Measurements from ENCODE around the gene RAB11FIP3.
"Not testable (repeated sequence)": the region's sequence is repeated elsewhere in the genome, so short reads cannot be mapped to it uniquely, and the experiment has no call there.

Gene RAB11FIP3

DNA sequence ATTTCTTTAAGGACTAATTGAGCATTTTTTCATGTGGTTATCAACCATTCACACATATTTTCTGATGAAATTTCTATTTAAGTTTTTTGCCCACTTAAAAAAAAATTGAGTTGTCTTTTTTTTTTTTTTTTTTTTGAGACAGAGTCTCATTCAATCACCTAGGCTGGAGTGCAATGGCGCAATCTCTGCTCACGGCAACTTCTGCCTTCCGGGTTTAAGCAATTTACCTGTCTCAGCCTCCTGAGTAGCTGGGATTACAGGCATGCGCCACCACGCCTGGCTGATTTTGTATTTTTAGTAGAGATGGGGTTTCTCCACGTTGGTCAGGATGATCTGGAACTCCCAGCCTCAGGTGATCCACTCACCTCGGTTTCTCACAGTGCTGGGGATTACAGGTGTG, 34.3 kb downstream of the RAB11FIP3 start:
- TF ChIP-seq, protein P1, sequence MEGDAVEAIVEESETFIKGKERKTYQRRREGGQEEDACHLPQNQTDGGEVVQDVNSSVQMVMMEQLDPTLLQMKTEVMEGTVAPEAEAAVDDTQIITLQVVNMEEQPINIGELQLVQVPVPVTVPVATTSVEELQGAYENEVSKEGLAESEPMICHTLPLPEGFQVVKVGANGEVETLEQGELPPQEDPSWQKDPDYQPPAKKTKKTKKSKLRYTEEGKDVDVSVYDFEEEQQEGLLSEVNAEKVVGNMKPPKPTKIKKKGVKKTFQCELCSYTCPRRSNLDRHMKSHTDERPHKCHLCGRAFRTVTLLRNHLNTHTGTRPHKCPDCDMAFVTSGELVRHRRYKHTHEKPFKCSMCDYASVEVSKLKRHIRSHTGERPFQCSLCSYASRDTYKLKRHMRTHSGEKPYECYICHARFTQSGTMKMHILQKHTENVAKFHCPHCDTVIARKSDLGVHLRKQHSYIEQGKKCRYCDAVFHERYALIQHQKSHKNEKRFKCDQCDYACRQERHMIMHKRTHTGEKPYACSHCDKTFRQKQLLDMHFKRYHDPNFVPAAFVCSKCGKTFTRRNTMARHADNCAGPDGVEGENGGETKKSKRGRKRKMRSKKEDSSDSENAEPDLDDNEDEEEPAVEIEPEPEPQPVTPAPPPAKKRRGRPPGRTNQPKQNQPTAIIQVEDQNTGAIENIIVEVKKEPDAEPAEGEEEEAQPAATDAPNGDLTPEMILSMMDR (IDR thresholded peaks at IDR 0.05), result no peak
- no peak overlapping the region for H3K27ac ChIP-seq
- H3K4me1 ChIP-seq (ENCODE audit: control insufficient read depth in 1 of 2, insufficient read depth in 1 of 2, low read depth in 1 of 2, low read length in 1 of 2), result peaks cover 0 to 4% of the 10 kb centered on the region in 2 experiments

DNA sequence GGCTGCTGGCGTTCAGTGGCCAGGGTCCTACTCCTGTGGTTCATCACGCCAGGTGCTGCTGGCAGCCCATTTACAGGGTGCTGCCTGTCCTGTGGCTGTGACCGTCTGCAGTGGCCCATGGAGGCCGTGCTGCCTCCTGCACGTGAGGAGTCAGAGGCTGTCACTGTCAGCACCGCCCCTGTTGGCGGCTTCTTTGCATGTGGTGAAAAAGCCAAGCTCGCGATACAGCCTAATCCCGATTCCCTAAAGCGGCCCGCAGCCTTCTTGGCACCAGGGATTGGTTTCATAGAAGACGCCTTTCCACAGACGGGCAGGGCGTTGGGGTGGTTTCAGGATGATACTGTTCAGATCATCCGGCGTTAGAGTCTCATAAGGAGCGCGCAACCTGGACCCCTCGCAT, 35.3 kb downstream of the RAB11FIP3 start:
- Histone ChIP-seq H3K9me3 (no peaks in the 10 kb centered on the region), H3K4me1 (ENCODE audit: control insufficient read depth in 1 of 2, insufficient read depth in 1 of 2, low read depth in 1 of 2, low read length in 1 of 2) (peaks cover 0 to 4% of the 10 kb centered on the region in 2 experiments), H3K27me3 (no peaks in the 10 kb centered on the region), H3K4me3 (ENCODE audit: low read depth in 1 of 2, low read length in 1 of 2) (no peak overlapping the region), H3K36me3 (no peaks in the 10 kb centered on the region), H3K27ac (no peak overlapping the region)
- TF ChIP-seq, protein P1 (IDR thresholded peaks at IDR 0.05), result no peak

More for the DNA sequence above, 34.3 kb downstream of the RAB11FIP3 start:
- Histone ChIP-seq H3K9me3 (no peaks in the 10 kb centered on the region), H3K4me3 (ENCODE audit: low read depth in 1 of 2, low read length in 1 of 2) (no peak overlapping the region), H3K27me3 (no peaks in the 10 kb centered on the region), H3K36me3 (no peaks in the 10 kb centered on the region)

DNA sequence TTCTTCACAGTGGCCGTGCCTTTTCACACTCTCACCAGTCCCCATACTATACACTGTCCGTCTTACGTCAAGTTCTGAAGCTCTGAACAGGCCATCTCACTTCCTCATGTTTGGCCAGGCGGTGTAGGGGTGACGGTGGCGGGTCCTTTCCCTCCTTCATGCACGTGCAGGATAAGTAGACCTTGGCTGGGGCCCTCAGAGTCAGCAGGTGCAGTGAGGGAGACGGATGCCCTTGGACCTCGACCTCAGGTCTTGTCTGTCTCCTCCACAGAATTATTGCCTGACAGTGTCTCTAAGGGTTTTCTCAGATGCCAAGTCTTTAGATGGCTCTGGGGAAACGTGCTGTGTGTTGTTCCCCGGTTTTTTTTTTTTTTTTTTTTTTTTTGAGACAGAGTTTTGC, 37.6 kb downstream of the RAB11FIP3 start:
- no peaks in the 10 kb centered on the region for H3K36me3 ChIP-seq
- H3K27ac ChIP-seq, result no peak overlapping the region
- H3K4me1 ChIP-seq (ENCODE audit: control insufficient read depth in 1 of 2, insufficient read depth in 1 of 2, low read depth in 1 of 2, low read length in 1 of 2), result peaks cover 0 to 4% of the 10 kb centered on the region in 2 experiments
- H3K4me3 ChIP-seq (ENCODE audit: low read depth in 1 of 2, low read length in 1 of 2), result no peak overlapping the region
- TF ChIP-seq, protein P1 (IDR thresholded peaks at IDR 0.05), result no peak
- no peaks in the 10 kb centered on the region for H3K27me3 ChIP-seq
- H3K9me3 ChIP-seq, result no peaks in the 10 kb centered on the region

DNA sequence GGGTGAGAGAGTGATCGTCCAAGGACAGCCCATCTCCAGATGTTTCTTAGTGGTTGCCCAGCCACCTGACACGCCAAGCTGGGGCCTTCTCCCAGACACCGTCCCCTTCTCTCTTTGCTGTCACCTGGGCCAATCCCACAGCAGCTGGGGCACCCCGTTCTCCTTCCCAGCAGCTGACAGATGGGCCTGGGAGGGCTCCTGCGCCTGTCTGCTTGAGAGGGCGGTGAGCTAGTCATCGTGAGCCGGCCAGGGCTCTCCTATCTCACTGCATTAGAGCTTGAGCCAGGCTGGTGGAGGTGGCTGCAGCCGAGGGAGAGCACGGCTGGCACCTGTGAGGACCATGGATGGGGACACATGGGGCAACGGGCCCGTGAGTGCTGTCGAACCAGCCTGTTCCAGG, 41.2 kb downstream of the RAB11FIP3 start:
- Histone ChIP-seq H3K27ac (no peak overlapping the region), H3K27me3 (no peaks in the 10 kb centered on the region), H3K4me3 (ENCODE audit: low read depth in 1 of 2, low read length in 1 of 2) (no peak overlapping the region), H3K4me1 (ENCODE audit: control insufficient read depth in 1 of 2, insufficient read depth in 1 of 2, low read depth in 1 of 2, low read length in 1 of 2) (peaks cover 0 to 7% of the 10 kb centered on the region in 2 experiments), H3K36me3 (no peaks in the 10 kb centered on the region), H3K9me3 (no peaks in the 10 kb centered on the region)
- TF ChIP-seq, protein P1 (IDR thresholded peaks at IDR 0.05), result no peak

DNA sequence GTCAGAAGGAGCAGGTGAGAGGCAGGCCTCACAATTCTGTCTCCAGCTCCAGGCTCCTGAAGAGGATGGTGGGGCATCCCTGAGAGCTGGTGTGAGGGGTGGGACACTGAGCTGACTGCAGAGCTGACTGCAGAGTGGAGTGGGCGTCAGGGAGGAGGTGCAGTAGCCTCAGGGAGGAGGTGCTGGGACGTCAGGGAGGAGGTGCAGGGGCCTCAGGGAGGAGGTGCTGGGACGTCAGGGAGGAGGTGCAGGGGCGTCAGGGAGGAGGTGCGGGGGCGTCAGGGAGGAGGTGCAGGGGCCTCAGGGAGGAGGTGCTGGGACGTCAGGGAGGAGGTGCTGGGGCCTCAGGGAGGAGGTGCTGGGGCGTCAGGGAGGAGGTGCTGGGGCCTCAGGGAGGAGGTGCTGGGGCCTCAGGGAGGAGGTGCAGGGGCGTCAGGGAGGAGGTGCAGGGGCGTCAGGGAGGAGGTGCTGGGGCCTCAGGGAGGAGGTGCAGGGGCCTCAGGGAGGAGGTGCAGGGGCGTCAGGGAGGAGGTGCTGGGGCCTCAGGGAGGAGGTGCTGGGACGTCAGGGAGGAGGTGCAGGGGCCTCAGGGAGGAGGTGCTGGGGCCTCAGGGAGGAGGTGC, 41.9 kb downstream of the RAB11FIP3 start:
- H3K27ac ChIP-seq; H3K4me3 ChIP-seq (ENCODE audit: low read depth in 1 of 2, low read length in 1 of 2); H3K4me1 ChIP-seq (ENCODE audit: control insufficient read depth in 1 of 2, insufficient read depth in 1 of 2, low read depth in 1 of 2, low read length in 1 of 2); H3K36me3 ChIP-seq; H3K27me3 ChIP-seq; H3K9me3 ChIP-seq: not testable (repeated sequence)

DNA sequence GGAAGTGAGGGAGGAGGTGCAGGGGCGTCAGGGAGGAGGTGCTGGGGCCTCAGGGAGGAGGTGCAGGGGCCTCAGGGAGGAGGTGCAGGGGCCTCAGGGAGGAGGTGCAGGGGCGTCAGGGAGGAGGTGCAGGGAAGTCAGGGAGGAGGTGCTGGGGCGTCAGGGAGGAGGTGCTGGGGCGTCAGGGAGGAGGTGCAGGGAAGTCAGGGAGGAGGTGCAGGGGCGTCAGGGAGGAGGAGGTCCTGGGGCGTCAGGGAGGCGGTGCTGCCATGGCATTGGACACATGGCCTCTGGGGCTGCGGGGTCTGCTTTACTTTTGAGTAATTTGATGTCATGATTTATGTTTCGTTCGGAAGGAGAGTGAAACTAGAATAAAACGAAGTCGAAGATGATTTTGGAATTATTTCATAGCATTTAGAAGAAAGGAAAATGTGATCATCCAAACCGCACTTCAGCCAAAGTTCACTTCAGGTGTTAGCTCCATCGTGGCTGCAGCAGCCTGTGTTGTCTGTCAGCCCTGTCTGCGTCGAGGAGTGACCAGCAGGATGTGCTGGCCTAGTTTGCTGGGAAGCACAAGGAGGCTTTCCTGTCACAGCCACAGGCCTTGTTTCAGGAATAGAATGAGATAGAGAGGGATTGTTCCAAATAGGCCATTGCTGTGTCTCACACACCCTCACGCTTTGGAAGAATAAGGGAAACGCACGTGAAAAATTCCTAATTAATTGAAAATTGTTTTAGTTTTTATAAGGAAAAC, 42.8 kb downstream of the RAB11FIP3 start:
- no peaks in the 10 kb centered on the region for H3K9me3 ChIP-seq
- TF ChIP-seq, protein P1 (IDR thresholded peaks at IDR 0.05), result no peak
- peaks cover 0 to 7% of the 10 kb centered on the region in 2 experiments for H3K4me1 ChIP-seq (ENCODE audit: control insufficient read depth in 1 of 2, insufficient read depth in 1 of 2, low read depth in 1 of 2, low read length in 1 of 2)
- H3K36me3 ChIP-seq, result no peaks in the 10 kb centered on the region
- H3K4me3 ChIP-seq (ENCODE audit: low read depth in 1 of 2, low read length in 1 of 2), result no peak overlapping the region
- H3K27ac ChIP-seq, result no peak overlapping the region
- H3K27me3 ChIP-seq, result no peaks in the 10 kb centered on the region

DNA sequence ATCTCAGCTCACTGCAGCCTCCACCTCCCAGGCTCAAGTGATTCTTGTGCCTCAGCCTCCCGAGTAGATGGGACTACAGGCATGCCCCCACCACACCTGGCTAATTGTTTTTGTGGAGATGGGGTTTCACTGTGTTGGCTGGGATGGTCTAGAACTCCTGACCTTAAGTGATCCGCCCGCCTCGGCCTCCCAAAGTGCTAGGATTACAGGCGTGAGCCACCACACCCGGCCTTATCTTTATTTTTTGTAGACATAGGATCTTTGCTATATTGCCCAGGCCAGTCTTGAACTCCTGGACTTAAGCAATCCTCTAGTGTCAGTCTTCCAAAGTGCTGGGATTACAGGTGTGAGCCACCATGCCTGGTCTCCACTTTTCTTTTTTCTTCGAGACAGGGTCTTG, 44.0 kb downstream of the RAB11FIP3 start:
- not testable (repeated sequence) for H3K4me1 ChIP-seq (ENCODE audit: control insufficient read depth in 1 of 2, insufficient read depth in 1 of 2, low read depth in 1 of 2, low read length in 1 of 2); H3K27me3 ChIP-seq; H3K36me3 ChIP-seq; H3K4me3 ChIP-seq (ENCODE audit: low read depth in 1 of 2, low read length in 1 of 2); H3K9me3 ChIP-seq; H3K27ac ChIP-seq
